Measurements from ENCODE around the gene CENPX. TPM values are rescaled to one million over a fixed set of nuclear protein-coding genes. Genes with fewer than 3 reads are reported as not detected.
A peak's percentile ranks its signal among the peaks of the same experiment; 100 is the strongest.

The CENPX gene
- total and polyA plus RNA-seq, 2 of the 13 experiments (the other 11 are each of a cell fraction or from before 2014, with no cell fraction given): 92.7 to 170 TPM

DNA sequence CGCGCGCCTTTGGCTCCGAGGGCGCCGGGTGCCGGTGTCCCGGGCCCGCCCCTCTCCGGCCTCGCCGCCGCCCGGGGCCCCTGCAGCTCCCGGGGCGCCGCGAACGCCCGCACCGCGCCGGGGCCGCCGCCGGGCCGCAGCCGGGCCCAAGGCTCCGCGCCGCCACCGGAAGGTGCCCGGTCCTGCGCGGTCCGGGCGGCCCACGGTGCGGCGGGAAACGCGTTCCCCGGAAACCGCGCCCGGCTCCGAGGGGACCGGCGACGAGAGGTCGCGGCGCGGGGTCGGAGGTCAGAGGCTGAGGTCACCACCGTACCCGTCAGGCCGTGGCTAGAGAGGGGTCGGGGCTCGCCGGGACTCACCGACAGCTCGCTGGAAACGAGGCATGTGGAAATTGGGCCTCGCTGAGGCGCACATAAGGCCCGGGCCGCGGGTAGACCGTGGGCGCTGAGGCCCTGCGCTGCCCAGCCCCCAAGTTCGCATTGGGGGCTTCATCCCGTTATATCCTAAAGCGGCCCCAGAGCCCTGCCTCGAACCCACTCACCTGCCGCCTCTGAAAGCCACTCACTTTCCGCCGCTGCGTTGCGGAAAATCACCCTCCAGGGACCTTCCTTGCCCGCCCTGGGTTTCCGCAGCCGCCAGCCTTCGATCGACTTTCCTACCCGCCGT lies 43.1 kb upstream of the CENPX start, which contains the start of gene DUS1L (continued):
- TF ChIP-seq, protein P1, sequence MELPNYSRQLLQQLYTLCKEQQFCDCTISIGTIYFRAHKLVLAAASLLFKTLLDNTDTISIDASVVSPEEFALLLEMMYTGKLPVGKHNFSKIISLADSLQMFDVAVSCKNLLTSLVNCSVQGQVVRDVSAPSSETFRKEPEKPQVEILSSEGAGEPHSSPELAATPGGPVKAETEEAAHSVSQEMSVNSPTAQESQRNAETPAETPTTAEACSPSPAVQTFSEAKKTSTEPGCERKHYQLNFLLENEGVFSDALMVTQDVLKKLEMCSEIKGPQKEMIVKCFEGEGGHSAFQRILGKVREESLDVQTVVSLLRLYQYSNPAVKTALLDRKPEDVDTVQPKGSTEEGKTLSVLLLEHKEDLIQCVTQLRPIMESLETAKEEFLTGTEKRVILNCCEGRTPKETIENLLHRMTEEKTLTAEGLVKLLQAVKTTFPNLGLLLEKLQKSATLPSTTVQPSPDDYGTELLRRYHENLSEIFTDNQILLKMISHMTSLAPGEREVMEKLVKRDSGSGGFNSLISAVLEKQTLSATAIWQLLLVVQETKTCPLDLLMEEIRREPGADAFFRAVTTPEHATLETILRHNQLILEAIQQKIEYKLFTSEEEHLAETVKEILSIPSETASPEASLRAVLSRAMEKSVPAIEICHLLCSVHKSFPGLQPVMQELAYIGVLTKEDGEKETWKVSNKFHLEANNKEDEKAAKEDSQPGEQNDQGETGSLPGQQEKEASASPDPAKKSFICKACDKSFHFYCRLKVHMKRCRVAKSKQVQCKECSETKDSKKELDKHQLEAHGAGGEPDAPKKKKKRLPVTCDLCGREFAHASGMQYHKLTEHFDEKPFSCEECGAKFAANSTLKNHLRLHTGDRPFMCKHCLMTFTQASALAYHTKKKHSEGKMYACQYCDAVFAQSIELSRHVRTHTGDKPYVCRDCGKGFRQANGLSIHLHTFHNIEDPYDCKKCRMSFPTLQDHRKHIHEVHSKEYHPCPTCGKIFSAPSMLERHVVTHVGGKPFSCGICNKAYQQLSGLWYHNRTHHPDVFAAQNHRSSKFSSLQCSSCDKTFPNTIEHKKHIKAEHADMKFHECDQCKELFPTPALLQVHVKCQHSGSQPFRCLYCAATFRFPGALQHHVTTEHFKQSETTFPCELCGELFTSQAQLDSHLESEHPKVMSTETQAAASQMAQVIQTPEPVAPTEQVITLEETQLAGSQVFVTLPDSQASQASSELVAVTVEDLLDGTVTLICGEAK (IDR thresholded peaks at IDR 0.05): peak; percentile 82
- TF ChIP-seq, protein P1 (CRISPR knock-in tag; IDR thresholded peaks at IDR 0.05): peak; percentile 90
- TF ChIP-seq CHD4 (IDR thresholded peaks at IDR 0.05; ENCODE audit: borderline replicate concordance, low read length): 0 out of 2 replicates have a peak, but pooled peaks have one; percentile 46
- TF ChIP-seq, protein P2, sequence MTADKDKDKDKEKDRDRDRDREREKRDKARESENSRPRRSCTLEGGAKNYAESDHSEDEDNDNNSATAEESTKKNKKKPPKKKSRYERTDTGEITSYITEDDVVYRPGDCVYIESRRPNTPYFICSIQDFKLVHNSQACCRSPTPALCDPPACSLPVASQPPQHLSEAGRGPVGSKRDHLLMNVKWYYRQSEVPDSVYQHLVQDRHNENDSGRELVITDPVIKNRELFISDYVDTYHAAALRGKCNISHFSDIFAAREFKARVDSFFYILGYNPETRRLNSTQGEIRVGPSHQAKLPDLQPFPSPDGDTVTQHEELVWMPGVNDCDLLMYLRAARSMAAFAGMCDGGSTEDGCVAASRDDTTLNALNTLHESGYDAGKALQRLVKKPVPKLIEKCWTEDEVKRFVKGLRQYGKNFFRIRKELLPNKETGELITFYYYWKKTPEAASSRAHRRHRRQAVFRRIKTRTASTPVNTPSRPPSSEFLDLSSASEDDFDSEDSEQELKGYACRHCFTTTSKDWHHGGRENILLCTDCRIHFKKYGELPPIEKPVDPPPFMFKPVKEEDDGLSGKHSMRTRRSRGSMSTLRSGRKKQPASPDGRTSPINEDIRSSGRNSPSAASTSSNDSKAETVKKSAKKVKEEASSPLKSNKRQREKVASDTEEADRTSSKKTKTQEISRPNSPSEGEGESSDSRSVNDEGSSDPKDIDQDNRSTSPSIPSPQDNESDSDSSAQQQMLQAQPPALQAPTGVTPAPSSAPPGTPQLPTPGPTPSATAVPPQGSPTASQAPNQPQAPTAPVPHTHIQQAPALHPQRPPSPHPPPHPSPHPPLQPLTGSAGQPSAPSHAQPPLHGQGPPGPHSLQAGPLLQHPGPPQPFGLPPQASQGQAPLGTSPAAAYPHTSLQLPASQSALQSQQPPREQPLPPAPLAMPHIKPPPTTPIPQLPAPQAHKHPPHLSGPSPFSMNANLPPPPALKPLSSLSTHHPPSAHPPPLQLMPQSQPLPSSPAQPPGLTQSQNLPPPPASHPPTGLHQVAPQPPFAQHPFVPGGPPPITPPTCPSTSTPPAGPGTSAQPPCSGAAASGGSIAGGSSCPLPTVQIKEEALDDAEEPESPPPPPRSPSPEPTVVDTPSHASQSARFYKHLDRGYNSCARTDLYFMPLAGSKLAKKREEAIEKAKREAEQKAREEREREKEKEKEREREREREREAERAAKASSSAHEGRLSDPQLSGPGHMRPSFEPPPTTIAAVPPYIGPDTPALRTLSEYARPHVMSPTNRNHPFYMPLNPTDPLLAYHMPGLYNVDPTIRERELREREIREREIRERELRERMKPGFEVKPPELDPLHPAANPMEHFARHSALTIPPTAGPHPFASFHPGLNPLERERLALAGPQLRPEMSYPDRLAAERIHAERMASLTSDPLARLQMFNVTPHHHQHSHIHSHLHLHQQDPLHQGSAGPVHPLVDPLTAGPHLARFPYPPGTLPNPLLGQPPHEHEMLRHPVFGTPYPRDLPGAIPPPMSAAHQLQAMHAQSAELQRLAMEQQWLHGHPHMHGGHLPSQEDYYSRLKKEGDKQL (CRISPR knock-in tag; IDR thresholded peaks at IDR 0.05; ENCODE audit: low read depth): 0 out of 2 replicates have a peak, but pooled peaks have one; percentile 45
- 0 out of 2 replicates have a peak, but pooled peaks have one; percentile 59 for TF ChIP-seq HIVEP1 (CRISPR knock-in tag; IDR thresholded peaks at IDR 0.05)
- peak; percentile 36; the same call in 1 of the 2 replicates for TF ChIP-seq ZFP1 (CRISPR knock-in tag; IDR thresholded peaks at IDR 0.05)
- TF ChIP-seq SMYD3 (CRISPR knock-in tag; IDR thresholded peaks at IDR 0.05): 0 out of 2 replicates have a peak, but pooled peaks have one; percentile 32
- TF ChIP-seq, protein P3, sequence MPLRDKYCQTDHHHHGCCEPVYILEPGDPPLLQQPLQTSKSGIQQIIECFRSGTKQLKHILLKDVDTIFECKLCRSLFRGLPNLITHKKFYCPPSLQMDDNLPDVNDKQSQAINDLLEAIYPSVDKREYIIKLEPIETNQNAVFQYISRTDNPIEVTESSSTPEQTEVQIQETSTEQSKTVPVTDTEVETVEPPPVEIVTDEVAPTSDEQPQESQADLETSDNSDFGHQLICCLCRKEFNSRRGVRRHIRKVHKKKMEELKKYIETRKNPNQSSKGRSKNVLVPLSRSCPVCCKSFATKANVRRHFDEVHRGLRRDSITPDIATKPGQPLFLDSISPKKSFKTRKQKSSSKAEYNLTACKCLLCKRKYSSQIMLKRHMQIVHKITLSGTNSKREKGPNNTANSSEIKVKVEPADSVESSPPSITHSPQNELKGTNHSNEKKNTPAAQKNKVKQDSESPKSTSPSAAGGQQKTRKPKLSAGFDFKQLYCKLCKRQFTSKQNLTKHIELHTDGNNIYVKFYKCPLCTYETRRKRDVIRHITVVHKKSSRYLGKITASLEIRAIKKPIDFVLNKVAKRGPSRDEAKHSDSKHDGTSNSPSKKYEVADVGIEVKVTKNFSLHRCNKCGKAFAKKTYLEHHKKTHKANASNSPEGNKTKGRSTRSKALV (CRISPR knock-in tag; IDR thresholded peaks at IDR 0.05): no peak
- TF ChIP-seq RAD51 (IDR thresholded peaks at IDR 0.05; ENCODE audit: borderline replicate concordance): no peak
- TF ChIP-seq YEATS2 (CRISPR knock-in tag; IDR thresholded peaks at IDR 0.05; ENCODE audit: borderline replicate concordance): peak; percentile 94
- TF ChIP-seq FOXO1 (CRISPR knock-in tag; IDR thresholded peaks at IDR 0.05): peak; percentile 90
- peak; percentile 57; the same call in 1 of the 2 replicates for TF ChIP-seq LBX2 (CRISPR knock-in tag; IDR thresholded peaks at IDR 0.05; ENCODE audit: borderline replicate concordance)

Data from HepG2 (cell line).